Colon (tissue), 2 donors: Measurements from ENCODE around the gene APPBP2.
"Not testable (repeated sequence)": the region's sequence is repeated elsewhere in the genome, so short reads cannot be mapped to it uniquely, and the experiment has no call there.

Experiments
- FAIRE-seq: peaks from 2 replicates; lab custom pipeline; 2012; peaks lifted over from hg19 to GRCh38; lab: Jason Lieb, UNC
- donor health status: control.
- donor health status: control.

APPBP2 gene

DNA sequence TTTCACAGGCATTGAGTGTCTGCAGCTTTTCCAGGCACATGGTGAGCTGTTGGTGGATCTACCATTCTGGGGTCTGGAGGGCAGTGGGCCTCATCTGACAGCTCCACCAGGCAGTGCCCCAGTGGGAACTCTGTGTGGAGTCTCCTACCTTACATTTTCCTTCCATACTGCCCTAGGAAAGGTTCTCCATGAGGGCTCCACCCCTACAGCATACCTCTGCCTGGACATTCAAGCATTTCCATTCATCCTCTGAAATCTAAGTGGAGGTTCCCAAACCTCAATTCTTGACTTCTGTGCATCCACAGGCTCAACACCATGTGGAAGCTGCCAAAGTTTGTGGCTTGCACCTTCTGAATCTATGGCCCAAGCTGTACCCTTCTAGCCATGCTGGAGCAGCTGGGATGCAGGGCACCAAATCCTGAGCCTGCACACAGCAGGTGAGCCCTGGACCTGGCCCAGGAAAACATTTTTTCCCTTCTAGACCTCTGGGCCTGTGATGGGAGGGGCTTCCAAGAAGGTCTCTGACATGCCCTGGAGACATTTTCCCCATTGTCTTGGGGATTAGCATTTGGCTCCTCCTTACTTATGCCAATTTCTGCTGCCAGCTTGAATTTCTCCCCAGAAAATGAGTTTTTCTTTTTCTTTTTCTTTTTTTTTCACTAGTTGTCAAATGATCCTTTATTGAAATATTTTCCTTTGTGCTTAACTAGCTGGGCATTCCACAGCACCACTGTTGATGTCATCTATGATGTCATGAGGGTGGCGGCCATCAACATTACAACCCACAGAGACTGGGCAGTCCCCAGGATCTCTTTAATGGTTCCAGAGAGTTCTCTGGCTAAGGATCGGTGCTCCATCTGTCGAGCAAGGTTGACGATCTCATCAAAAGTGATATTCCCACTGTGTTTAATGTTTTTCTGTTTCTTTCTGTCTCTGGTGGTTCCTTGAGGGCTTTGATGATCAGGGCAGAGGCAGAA, 92.7 kb downstream of the APPBP2 start:
- not testable (repeated sequence) for FAIRE-seq

DNA sequence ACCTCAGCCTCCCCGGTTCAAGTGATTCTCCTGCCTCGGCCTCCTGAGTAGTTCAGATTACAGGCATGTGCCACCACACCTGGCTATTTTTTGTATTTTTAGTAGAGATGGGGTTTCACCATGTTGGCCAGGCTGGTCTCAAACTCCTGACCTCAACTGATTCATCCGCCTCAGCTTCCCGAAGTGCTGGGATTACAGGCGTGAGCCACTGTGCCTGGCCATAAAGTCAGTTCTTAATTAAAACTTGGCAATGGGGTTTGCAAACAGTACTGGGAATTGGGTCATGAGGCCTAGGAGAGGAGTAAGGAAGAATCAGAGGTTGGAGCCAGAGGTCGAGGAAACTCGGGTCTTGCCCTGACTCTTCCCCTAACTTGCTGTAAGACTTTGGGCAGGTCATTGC, 95.5 kb downstream of the APPBP2 start:
- not testable (repeated sequence) for FAIRE-seq

DNA sequence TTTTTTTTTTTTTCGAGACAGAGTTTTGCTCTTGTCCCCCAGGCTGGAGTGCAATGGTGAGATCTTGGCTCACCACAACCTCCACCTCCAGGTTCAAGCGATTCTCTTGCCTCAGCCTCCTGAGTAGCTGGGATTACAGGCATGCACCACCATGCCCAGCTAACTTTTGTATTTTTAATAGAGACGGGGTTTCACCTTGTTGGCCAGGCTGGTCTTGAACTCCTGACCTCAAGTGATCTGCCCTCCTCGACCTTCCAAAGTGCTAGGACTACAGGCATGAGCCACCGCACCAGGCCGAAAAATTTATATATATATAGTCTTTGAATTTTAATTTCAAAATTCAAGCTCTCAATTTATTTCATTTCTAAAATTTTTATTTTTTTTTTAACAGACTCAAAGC, 97.6 kb downstream of the APPBP2 start:
- not testable (repeated sequence) for FAIRE-seq

DNA sequence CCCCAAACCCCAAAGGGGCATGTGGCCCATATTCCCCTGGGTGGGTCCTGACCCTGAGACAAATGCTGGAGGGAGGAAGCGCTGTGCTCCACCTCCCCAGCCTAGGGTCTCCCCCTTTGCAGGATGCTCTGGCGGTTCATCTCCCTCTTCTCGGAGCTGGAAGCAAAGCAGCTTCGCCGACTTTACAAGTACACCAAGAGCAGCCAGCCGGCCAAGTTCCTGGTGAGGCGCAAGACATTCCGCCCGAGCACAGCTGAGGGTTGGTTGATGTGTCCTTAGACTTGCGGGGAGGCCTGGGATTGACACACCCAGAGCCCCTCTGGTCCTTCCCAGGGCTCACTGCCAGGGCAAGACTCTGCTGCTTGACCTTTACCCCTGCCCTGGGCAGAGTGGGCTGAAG, 99.4 kb downstream of the APPBP2 start:
- no peak for FAIRE-seq

DNA sequence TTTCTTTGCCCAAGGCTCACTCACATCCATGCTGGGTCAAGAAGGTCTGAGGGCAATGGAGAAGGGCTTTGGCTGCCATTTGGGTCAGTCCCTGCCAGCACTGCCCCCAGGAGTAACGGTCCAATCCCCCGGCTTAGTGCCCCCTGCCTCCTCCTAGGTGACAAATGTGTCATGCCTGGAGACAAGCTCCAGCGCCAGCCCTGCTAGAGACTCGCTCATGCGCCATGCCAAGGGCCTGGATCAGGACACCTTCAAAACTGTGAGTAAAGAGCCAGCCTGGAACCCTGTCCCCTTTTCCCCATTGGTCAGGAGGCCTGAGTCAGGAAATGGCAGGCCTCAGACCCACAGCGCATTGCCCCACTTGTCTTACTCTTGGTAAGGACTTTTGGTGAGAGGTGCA, 100.4 kb downstream of the APPBP2 start:
- FAIRE-seq = no peak

DNA sequence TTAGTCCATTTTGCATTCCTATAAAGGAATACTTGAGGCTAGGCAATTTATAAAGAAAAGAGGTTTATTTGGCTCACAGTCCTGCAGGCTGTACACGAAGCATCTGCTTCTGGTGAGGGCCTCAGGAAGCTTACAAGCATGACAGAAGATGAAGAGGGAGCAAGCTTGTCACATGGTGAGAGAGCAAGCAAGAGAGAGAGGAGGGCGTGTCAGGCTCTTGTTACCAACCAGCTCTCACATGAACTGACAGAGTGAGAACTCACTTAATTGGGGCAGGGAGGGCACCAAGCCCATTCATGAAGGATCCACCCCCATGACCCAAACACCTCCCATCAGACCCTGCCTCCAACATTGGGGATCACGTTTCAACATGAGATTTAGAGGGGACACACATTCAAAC, 102.2 kb downstream of the APPBP2 start:
- FAIRE-seq = no peak

DNA sequence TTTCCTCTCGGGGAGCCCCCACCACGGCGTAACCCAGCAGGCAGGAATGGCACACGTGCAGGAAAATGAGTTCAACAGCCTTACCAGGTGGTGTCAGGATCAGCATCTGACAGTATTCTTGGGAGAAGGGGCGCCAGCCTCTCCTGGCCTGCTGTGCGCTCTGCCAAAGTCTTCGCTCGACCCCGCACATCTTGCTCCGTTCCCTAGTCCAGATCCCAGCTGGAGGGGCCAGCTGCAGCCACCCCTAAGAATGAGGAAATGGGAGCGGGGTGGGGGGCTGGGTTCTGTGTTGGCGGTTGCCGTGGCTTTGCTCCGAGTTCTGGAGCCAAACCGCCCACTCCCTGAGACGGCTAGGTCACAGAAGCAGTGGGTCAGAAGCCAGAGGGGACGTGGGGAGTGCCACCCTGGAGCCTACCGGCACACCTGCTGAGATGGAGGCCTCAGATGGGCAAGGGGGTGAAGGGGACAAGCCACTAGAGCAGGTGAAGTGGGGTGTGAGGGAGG, 103.8 kb downstream of the APPBP2 start, which contains the start of gene CHCT1:
Gene CHCT1 (plus strand): TSS at position 328 of the 504 bp plus-strand sequence. CDS start 104 bp downstream, at position 432.
- no peak for FAIRE-seq

DNA sequence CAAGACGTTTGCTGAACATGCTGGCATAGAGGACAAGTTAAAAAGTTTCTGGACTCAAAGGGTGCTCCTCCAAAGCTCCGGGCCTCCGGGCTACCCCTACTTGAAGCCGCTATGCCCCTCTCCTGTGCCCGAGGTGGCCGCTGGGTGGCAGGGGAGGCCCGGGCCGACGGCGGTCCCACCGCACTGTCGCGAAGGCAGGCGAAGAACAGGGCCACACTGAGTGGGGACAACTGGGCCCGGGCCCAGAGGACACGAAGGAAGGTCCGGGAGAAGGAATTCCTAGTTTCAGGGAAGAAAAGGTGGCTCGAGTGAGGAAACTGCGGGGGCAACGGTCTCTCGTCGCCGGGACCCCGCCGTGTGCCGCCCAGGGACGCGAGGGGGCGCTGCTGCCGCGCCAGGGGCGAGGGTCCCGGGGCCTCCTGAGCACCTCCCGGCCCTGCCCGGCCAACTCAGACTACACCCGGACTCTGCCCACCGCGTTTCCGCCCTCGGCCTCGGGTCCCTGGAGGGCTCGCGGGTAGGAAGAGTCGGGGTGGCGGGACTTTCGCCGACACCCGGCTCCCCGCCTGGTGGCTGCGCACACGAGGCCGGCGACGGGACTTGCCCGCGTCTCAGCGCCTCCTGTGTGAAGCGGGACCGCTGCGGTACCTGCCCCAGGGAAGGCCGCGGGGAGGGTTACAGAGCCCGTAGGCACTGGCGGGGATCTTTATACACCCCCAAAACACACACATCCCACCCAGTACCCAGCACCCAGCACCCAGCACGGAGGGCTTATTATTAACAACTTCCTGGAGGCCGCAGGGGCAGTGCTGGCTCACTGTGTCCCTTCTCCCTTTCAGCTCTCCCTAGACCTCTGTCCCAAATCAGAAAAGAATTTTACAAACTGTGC, 104.5 kb downstream of the APPBP2 start:
- no peak for FAIRE-seq

DNA sequence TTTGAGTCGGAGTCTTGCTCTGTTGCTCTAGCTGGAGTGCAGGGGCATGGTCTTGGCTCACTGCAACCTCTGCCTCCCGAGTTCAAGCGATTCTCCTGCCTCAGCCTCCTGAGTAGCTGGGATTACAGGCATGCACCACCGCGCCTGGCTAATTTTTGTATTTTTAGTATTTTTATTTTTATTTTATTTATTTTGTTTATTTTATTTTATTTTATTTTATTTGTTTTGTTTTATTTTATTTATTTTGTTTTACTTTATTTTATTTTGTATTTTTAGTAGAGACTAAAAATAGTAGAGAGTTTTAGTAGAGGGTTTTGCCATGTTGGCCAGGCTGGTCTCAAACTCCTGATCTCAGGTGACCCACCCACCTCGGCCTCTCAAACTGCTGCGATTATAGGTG, 106.2 kb downstream of the APPBP2 start:
- FAIRE-seq = not testable (repeated sequence)

DNA sequence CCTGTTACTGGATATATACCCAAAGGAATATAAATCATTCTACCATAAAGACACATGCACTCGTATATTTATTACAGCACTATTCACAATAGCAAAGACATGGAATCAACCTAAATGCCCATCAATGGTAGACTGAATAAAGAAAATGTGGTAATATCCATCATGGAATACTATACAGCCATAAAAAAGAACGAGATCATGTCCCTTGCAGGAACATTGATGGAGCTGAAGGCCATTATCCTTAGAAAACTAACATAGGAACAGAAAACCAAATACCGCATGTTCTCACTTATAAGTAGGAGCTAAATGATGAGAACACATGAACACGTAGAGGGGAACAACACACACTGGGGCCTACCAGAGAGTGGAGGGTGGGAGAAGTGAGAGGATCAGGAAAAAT, 107.0 kb downstream of the APPBP2 start:
- FAIRE-seq = not testable (repeated sequence)

DNA sequence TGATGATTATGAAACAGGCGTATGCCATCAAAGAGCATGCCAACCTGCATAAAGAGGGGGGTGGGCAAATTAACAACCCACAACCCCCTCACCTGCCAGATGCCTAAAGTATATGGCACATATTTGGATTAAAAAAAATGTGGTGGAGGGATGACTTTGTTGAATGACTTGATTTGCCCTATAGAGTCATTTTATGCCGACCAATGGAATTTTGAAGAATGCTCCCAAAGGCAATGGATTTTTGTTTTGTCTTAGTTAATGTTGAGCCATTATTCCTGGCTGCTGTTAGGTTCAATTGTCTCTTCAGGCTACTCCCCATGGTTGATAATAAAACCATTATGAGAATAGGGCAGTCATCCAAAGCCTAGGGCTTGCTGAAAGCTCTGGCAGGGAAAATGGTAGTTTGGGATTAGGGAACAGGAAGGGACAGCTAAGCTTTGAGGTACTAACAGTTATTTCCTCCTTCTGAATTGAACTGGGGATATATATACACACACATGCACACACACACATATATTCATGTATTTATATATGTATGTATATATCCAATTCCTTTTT, 109.6 kb downstream of the APPBP2 start:
- FAIRE-seq = no peak

DNA sequence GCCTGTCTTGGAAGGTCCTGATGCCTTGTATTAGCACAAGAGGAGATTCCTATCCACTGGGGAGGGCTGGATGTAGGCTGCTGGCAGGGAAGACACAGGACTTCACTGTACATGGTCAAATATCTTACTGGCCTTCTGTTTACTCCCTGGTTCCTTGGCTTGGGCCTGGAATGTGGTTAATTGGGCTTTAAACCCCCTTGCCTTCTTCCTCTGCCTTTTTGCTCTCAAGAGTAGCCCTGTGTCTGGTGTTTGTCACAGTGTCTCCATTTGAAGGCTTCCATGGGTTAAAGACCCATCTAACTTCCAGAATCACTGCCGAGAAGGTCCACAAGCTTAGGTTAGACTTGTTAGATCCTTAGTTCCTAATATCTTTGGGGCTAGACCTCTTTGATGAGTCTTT, 110.9 kb downstream of the APPBP2 start:
- FAIRE-seq = no peak

DNA sequence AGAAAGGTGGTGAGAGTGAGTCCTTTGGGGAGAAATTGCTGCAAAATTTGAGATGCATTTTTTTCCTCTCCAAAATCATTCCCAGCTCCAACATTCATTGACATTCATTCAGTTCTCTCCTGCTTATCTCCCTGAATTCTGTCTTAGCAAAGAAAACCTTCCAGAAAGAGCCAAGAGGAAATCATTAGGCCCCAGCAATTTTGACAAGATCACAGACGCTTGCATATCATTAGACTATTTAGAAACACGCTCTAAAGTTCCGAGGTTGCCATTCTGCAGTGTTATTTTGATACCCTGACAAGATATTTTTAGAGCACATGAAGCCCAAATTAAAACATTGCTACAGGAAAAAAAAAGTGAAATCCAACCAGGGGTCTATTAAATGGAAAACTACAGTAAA, 113.3 kb downstream of the APPBP2 start:
- FAIRE-seq = no peak

DNA sequence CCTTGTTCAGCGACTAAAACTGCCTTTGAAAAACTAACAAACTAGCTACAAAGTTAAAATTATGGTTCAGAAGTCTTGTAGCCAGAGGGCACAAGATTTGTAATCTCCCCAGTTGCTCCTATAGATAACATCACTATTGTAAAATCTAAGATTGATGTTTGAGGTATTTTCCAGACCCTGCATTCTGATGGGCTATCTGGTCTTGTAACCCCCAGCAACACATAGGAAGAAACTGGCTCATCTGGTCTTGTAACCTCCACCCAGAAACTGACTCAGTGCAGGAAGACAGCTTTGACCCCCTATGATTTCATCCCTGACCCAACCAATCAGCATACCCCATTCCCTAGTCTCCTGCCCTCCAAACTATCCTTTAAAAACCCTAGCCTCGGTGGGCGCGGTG, 116.0 kb downstream of the APPBP2 start:
- no peak for FAIRE-seq

DNA sequence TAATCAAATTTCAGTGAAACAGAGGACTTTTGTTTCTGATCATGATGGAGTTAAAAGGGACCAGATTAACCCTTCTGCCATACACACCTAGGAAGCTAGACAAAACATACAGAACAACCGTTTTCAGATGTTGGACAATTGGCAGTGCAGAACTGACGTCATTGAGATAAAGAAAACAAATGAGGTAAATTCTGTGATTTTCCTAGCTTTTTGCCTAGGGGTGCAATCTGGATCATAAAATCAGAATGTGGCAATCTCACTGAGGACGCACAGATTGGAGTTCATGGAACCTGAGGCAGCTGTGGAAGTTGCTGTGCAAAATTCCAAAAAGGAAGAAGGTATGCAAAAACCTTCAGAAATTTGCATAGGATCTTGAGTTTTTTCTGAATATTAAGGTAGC, 119.2 kb downstream of the APPBP2 start:
- FAIRE-seq = no peak

DNA sequence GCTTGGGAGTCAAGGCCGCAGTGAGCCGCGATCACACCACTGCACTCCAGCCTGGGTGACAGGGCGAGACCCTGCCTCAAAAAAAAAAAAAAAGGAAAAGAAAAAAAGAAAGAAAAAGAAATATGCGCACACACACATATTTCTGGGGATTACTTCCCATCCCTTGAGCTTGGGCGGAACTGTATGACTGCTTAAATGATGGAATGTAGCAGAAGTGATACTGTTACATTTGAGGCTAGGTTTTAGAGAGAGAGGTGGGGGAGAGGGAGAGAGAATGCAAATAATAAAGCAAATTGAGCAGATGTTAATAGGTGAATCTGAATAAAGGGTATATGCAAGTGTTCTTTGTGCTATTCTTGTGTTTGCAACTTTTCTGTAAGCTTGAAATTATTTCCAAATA, 122.1 kb downstream of the APPBP2 start:
- FAIRE-seq = no peak

DNA sequence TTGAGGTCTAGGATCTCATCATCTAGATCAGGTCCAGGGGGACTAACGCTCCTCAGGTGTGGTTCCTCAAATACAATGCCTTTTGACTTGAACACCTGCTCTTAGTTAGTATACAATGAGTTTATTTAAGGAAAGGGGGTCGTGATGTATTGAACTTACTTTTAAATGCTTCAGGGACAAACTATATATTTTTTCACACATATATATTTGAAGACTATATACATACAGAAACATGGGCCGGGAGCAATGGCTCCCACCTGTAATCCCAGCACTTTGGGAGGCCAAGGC, 122.6 kb downstream of the APPBP2 start:
- FAIRE-seq = no peak

DNA sequence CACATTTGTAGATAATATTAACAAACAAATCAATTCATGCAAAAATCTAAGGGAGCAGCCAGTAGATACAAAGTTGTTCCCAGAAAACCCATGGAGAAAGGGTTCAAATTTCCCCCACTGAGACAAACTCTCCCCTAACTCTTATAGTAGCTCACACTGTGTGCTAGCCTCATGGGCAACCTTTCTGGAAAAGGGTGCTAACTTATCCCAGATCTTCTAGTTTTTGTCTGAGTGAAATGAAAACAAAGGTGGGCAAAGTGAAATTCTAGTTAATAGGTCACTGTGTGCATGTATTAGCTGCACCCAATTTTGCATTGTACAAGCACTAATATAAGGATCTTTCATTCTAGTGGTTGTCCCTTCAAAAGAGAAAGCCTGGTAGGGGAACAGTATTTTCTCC, 124.2 kb downstream of the APPBP2 start:
- FAIRE-seq = no peak

DNA sequence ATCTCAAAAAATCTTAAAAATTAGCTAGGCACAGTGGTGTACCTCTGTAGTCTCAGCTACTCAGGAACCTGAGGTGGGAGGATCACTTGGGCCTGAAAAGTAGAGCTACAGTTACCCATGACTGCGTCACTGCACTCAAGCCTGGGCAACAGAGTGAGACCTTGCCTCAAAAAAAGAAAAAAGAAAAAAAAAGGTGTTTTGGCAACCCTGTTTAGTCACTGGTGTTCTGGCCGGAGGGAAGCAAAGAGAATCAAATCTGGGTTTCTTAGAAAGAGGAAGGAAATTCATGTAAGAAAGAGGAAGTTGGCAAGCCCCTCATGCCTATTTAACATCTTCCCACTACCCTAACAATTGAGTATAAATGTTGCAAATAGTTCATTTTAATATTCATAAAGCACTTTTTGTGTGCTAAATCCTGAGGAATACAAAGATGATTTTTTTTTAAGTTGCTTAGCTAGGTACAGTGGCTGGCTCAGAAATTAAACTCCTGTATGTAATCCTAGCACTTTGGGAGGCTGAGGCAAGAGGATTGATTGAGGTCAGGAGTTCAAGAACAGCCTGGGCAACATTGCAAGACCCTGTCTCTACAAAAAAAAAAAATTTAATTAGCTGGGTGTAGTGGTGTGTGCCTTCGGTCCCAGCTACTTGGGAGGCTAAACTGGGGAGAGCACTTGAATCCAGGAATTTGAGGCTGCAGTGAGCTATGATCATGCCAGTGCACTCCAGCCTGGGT, 127.6 kb downstream of the APPBP2 start:
- FAIRE-seq = no peak

DNA sequence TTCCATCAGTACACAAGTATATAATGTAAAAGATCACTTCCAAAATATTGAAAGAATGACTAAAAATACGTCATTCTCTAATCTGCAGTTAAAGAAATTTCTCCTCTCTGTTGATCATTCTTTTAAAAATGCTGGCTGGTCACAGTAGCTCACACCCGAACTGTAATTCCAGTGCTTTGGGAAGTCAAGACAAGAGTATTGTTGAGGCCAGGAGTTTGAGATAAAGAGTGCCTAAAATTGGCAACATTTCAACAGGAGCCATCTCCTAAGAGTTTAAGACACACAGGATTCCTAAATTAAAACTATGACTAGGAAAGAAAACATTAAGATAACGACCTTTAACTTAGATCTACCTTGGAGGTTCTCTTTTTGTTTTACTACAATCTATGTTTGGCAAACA, 129.6 kb downstream of the APPBP2 start:
- no peak for FAIRE-seq

DNA sequence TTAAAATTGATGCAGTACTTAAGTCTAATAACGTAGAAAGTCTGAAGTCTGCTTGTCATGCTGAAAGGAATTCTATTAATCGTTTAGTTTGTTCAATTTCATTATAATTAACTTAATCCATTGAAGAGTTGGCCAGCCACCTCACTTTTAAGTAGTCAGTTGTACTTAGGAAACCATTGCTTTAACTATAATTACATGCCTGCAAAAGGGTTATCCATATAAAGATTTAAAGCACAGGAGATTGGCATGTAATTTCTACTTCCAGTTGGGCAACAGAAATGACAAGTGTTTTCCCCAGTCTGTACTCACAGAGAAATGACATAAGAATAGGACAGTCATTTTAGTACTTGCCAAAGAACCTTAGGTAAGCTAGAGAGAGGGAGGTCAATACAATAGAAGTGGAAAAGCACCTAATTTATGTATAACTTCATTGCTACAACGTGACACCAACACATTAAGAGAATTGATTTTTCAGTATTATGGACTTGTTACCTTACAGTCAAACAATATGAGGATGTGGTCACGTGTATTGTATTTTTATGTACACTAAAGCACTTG, 130.5 kb downstream of the APPBP2 start:
- FAIRE-seq = no peak
